22Rv1 (cell line): ENCODE data around the gene ROR1.
"Not testable (repeated sequence)": the region's sequence is repeated elsewhere in the genome, so short reads cannot be mapped to it uniquely, and the experiment has no call there.

Source experiments
- H3K27ac ChIP-seq: fragments of 450-650 bp; 2 replicates; pipeline ENCODE4 v1.5.1; 2017
- ZFX ChIP-seq: fragments of 450-650 bp; IDR thresholded peaks from 2 replicates; pipeline ENCODE4 v1.6.1; 2017; ENCODE audit warnings: antibody characterized with exemption, borderline replicate concordance
- TF ChIP-seq, protein P1 (sequence below): fragments of 450-650 bp; IDR thresholded peaks from 2 replicates; pipeline ENCODE4 v1.5.1; 2017; ENCODE audit warnings: mild to moderate bottlenecking

The ROR1 gene

DNA sequence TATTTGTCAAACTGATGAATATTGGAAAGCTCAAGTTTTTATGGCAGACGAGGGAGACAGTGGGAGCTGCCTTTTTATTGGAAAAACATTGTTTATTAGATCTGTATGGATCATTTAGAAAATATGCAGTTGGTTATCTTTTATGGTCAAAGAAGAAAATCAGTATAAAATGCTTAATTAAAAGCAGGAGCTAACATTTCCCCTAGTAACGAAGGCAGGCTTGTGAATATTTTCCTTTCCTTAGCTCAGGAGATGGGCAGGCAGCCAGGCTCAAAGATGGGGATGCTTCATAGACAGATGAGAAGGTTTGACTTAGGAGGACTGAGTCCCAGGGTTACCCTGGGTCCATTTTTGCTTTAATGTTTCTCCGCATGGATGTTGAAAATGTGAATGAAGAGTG, 26.0 kb downstream of the ROR1 start:
- TF ChIP-seq ZFX, result no peak
- TF ChIP-seq, protein P1, sequence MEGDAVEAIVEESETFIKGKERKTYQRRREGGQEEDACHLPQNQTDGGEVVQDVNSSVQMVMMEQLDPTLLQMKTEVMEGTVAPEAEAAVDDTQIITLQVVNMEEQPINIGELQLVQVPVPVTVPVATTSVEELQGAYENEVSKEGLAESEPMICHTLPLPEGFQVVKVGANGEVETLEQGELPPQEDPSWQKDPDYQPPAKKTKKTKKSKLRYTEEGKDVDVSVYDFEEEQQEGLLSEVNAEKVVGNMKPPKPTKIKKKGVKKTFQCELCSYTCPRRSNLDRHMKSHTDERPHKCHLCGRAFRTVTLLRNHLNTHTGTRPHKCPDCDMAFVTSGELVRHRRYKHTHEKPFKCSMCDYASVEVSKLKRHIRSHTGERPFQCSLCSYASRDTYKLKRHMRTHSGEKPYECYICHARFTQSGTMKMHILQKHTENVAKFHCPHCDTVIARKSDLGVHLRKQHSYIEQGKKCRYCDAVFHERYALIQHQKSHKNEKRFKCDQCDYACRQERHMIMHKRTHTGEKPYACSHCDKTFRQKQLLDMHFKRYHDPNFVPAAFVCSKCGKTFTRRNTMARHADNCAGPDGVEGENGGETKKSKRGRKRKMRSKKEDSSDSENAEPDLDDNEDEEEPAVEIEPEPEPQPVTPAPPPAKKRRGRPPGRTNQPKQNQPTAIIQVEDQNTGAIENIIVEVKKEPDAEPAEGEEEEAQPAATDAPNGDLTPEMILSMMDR, result no peak
- no peak overlapping the region for H3K27ac ChIP-seq

DNA sequence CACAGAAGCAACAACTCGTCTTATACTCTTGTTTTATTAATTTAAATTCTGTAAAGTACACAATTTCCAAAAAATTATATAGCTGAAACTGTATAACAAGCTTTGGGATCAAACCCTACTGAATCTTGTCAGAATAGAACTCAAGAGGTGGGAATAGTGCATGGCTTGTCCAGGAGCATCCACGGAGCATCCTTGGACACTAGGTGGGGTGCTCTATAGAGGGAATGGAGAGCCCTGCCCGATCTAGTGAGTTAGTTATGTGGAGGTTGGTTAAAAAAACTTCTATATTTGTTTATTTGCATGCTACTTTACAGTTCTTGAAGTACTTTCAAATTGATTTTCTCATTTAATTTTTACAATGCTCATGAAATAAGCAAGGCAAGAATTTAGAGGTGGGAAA, 28.3 kb downstream of the ROR1 start:
- H3K27ac ChIP-seq, result no peak overlapping the region
- TF ChIP-seq, protein P1, result no peak
- no peak for TF ChIP-seq ZFX

DNA sequence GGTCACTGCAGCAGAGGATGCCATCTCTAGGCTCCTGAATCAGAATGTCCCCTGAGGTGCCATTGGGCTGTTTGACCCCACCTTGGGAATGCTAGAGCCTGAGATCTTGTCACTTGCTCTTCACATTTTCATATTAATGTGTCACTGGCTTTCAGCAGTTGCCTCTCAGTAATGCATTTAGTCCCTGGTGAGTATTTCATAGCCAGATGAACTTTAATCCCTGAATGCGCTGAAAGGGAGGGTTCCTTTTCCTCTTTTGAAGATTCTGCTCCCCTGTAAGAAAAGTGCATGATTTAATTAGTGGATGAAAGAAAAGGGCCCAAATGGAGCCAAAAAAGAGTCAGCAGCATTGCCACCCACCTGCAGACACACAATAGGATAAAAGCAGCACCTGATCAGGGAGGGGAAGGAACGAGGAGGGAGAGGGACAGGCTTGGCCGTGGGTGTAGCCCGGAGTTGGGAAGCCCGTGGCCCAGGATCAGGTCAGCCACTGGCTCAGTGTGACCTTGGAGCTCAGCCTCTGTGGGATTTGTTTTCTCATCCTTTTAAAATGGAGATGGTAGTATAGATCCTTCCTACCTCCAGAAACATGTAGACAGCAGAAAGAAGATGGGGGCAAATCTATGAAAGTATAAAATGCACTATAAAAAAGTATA, 31.1 kb downstream of the ROR1 start:
- no peak overlapping the region for H3K27ac ChIP-seq
- TF ChIP-seq, protein P1, result no peak

DNA sequence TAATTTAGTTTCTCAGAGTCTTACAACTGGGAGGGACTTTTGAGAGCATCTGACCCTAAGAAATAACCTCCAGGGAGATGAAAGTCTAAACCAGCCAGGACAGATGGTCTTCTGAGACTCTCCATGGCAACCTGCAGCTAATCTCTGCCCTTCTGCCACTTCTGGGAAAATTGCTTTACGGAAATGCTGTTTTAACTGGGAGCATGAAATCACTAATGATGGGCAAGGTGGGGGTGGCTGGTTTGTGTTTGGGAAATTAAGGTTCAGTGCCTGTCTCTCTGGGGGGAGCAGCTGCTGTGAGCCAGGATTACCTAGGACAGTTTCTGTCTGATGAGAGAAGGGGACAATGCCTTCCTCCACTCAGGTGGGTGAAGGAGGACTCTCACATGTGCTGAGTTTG, 33.2 kb downstream of the ROR1 start:
- H3K27ac ChIP-seq, result no peak overlapping the region
- no peak for TF ChIP-seq ZFX
- TF ChIP-seq, protein P1, result no peak

DNA sequence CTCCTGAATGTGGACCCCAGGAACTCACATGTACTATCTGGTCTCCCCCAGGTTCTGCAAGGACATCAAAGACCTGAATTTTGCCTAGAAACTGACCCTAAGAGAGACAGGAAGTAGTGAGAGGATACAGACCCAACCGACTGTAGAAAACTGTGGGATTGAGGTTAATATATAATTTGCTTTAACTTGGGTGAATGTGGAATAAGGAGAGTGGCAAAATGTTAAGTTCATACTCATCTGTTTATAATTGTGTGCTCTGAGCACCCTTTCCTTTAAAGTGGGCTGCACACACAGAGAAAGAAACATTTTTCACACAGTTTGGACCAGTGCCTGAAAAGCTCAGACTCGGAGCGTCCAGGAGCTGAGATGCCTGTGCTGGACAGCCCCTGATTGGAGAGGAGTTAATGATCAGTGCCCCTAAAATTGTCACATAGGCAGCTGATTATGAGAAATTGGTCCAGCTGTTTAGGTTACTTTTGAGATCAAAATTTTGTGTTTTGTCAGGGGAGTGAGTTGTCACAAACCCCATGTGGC, 37.2 kb downstream of the ROR1 start:
- TF ChIP-seq ZFX, result no peak
- TF ChIP-seq, protein P1, result no peak
- H3K27ac ChIP-seq, result no peak overlapping the region

DNA sequence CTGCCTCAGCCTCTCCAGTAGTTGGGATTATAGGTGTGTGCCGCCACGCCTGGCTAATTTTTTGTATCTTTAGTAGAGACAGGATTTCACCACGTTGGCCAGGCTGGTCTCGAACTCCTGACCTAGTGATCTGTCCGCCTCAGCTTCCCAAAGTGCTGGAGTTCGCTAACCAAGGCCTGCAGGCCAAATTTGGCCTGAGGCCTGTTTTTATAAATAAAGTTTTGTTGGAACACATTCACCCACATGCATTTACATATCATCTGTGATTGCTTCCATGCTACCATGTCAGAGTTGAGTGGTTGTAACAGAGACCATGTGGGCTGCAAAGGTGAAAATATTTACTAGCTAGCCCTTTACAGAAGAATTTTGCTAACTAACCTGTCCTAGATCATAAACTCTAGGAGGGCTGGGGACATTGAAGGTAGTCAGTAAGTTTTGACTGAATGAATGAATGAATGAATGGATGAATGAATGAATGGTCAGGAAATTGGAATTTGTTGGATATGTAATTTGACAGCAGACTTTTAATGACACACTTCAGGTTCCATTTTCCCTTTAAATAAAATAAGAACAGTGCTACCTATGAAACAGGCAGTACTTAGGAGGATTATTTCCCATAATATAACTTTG, 38.4 kb downstream of the ROR1 start:
- no peak for TF ChIP-seq ZFX
- TF ChIP-seq, protein P1, result no peak

DNA sequence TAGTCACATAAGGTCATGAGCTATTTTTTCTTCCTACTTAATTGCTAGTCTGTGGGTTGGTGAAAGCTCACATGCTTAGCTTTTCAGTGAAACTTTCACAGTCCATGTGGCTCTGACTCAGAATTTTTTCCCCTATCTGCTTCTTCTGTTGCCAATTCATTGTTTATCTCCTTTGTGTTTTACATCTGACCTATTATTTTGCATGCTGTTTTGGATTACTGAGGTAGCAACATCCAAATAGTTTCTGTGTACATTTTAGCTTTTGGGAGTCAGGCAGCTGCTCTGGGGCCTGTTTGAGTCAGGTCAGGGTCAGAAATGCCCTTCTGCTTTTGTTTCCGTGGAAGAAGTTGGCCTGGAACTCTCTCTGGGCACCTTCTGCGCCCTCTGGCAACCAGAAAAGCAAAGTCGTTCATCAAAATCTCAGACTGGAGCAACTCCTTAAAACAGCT, 40.0 kb downstream of the ROR1 start:
- H3K27ac ChIP-seq, result no peak overlapping the region
- TF ChIP-seq ZFX, result no peak
- TF ChIP-seq, protein P1, result no peak

More for the DNA sequence above, 38.4 kb downstream of the ROR1 start:
- no peak overlapping the region for H3K27ac ChIP-seq

DNA sequence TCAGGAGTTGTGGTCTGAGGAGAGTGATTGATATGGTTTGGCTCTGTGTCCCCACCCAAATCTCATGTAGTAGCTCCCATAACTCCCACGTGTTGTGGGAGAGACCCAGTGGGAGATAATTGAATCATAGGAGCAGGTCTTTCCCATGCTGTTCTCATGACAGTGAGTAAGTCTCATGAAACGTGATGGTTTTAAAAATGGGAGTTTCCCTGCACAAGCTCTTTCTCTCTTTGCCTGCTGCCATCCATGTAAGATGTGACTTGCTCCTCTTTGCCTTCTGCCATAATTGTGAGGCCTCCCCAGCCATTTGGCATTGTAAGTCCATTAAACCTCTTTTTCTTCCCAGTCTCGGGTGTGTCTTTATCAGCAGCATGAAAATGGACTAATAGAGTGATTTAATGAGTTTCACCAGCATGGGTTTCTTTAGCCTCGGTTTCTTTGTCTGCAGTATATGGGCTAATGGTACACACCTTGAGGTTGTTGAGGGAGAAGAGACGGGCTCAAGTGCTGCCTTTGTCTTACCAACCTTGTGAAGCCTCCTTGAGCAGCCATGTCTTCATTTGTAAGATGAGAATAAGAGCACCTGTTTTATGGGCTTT, 42.5 kb downstream of the ROR1 start:
- not testable (repeated sequence) for H3K27ac ChIP-seq
